ENCODE data around the gene PCOLCE2.

The PCOLCE2 gene

DNA sequence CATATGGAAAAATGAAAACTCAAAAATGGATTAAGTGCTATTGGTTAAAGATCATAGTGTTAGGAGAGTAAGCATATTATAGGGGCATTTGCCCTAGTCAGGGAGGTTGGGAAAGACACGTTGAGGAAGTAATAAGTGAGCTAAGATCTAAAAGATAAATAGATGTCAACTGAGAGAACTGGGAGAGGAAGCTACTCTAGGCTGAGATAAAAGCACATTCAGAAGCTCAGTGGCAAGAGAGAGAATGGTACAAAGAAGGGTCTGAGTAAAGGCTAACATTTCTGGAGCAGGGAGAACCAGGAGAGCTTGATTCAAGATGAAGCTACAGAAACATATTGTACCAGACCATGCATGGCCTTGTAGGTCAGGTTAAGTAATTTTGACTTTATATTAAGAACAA, 101.2 kb downstream of the PCOLCE2 start:
- DNase-seq (ENCODE audit: low spot score): no peak
- in situ Hi-C loops (cut with MboI; ENCODE audit: low sequenced_read_pairs, unreplicated experiment): no loop called here
- TF ChIP-seq CTCF (IDR thresholded peaks at IDR 0.05; ENCODE audit: borderline replicate concordance, control extremely low read depth, extremely low read depth, insufficient read depth, missing control alignments): no peak

- no peak for DNase-seq (ENCODE audit: low spot score)
- in situ Hi-C loops (cut with MboI; ENCODE audit: low sequenced_read_pairs, unreplicated experiment): no loop called here
- no peak for TF ChIP-seq CTCF (IDR thresholded peaks at IDR 0.05; ENCODE audit: borderline replicate concordance, control extremely low read depth, extremely low read depth, insufficient read depth, missing control alignments)
Observed at GRCh38 chr3:142785996-142786395, 102.9 kb downstream of the PCOLCE2 start.

GRCh38 chr3:142784228-142784627, 104.7 kb downstream of the PCOLCE2 start:
- in situ Hi-C loops (cut with MboI; ENCODE audit: low sequenced_read_pairs, unreplicated experiment): no loop called here
- TF ChIP-seq CTCF (IDR thresholded peaks at IDR 0.05; ENCODE audit: borderline replicate concordance, control extremely low read depth, extremely low read depth, insufficient read depth, missing control alignments): no peak
- no peak for DNase-seq (ENCODE audit: low spot score)

GRCh38 chr3:142782616-142783015, 106.3 kb downstream of the PCOLCE2 start:
- no peak for DNase-seq (ENCODE audit: low spot score)
- in situ Hi-C loops (cut with MboI; ENCODE audit: low sequenced_read_pairs, unreplicated experiment): no loop called here
- TF ChIP-seq CTCF (IDR thresholded peaks at IDR 0.05; ENCODE audit: borderline replicate concordance, control extremely low read depth, extremely low read depth, insufficient read depth, missing control alignments): no peak

- in situ Hi-C loops (cut with MboI; ENCODE audit: low sequenced_read_pairs, unreplicated experiment): no loop called here
- TF ChIP-seq CTCF (IDR thresholded peaks at IDR 0.05; ENCODE audit: borderline replicate concordance, control extremely low read depth, extremely low read depth, insufficient read depth, missing control alignments): no peak
- no peak for DNase-seq (ENCODE audit: low spot score)
Observed at GRCh38 chr3:142779591-142779990, 109.3 kb downstream of the PCOLCE2 start.

GRCh38 chr3:142778541-142778940, 110.3 kb downstream of the PCOLCE2 start:
- in situ Hi-C loops (cut with MboI; ENCODE audit: low sequenced_read_pairs, unreplicated experiment): no loop called here
- no peak for TF ChIP-seq CTCF (IDR thresholded peaks at IDR 0.05; ENCODE audit: borderline replicate concordance, control extremely low read depth, extremely low read depth, insufficient read depth, missing control alignments)
- DNase-seq (ENCODE audit: low spot score): no peak

GRCh38 chr3:142777927-142778326, 111.0 kb downstream of the PCOLCE2 start:
- TF ChIP-seq CTCF (IDR thresholded peaks at IDR 0.05; ENCODE audit: borderline replicate concordance, control extremely low read depth, extremely low read depth, insufficient read depth, missing control alignments): no peak
- in situ Hi-C loops (cut with MboI; ENCODE audit: low sequenced_read_pairs, unreplicated experiment): no loop called here
- DNase-seq (ENCODE audit: low spot score): no peak
